Parathyroid adenoma (tissue), 2 donors: ENCODE measurements around the gene RAB3B.

Source experiments
- H2AFZ ChIP-seq: fragments of 300-600 bp; sonication (generic); one replicate; pipeline ENCODE4 v1.7.0; 2017; ENCODE audit warnings: antibody characterized with exemption, mild to moderate bottlenecking
- H3K27ac ChIP-seq: fragments of 300-600 bp; sonication (generic); one replicate; pipeline ENCODE4 v1.7.0; 2017
- H3K27me3 ChIP-seq: fragments of 300-600 bp; sonication (generic); one replicate; pipeline ENCODE4 v1.7.0; 2017; ENCODE audit warnings: low read length; ENCODE audit not compliant: control insufficient read depth, insufficient read depth
- H3K36me3 ChIP-seq: fragments of 300-600 bp; sonication (generic); one replicate; pipeline ENCODE4 v1.7.0; 2017; ENCODE audit warnings: low read length; ENCODE audit not compliant: control insufficient read depth, insufficient read depth
- H3K4me1 ChIP-seq: fragments of 300-600 bp; sonication (generic); one replicate; pipeline ENCODE4 v1.7.0; 2017; ENCODE audit warnings: control low read depth
- H3K4me2 ChIP-seq: fragments of 300-600 bp; sonication (generic); one replicate; pipeline ENCODE4 v1.7.0; 2017; ENCODE audit warnings: low read length
- H3K4me3 ChIP-seq: fragments of 300-600 bp; sonication (generic); one replicate; pipeline ENCODE4 v1.7.0; 2017; ENCODE audit warnings: low read depth, low read length
- H3K79me2 ChIP-seq: fragments of 300-600 bp; sonication (generic); one replicate; pipeline ENCODE4 v1.7.0; 2017; ENCODE audit warnings: control low read depth
- H3K9ac ChIP-seq: fragments of 300-600 bp; sonication (generic); one replicate; pipeline ENCODE4 v1.7.0; 2017; ENCODE audit warnings: mild to moderate bottlenecking
- H3K9me3 ChIP-seq: fragments of 300-600 bp; sonication (generic); one replicate; pipeline ENCODE4 v1.7.0; 2017; ENCODE audit warnings: low read length; ENCODE audit not compliant: control insufficient read depth
- CTCF ChIP-seq: fragments of 300-600 bp; sonication (generic); IDR thresholded peaks from one replicate; pipeline ENCODE4 v1.7.0; 2017; ENCODE audit warnings: antibody characterized with exemption, mild to moderate bottlenecking
- donor health status: primary hyperparathyroidism.

RAB3B gene

GRCh38 chr1:52003877-52004276 lies 13.4 kb upstream of the RAB3B start:
- no peaks in the 10 kb centered on the region for H3K79me2 ChIP-seq
- H3K27me3 ChIP-seq = no peaks in the 10 kb centered on the region
- H3K4me3 ChIP-seq = no peak overlapping the region
- no peak overlapping the region for H2AFZ ChIP-seq
- H3K9me3 ChIP-seq = no peaks in the 10 kb centered on the region
- H3K36me3 ChIP-seq = no peaks in the 10 kb centered on the region
- H3K4me2 ChIP-seq = no peak overlapping the region
- H3K4me1 ChIP-seq = no peaks in the 10 kb centered on the region
- H3K9ac ChIP-seq = no peak overlapping the region
- no peak overlapping the region for H3K27ac ChIP-seq
- TF ChIP-seq CTCF = no peak

- Histone ChIP-seq H3K79me2 (no peaks in the 10 kb centered on the region), H3K27ac (no peak overlapping the region), H3K36me3 (no peaks in the 10 kb centered on the region), H3K4me2 (no peak overlapping the region), H3K9me3 (no peaks in the 10 kb centered on the region), H3K4me1 (no peaks in the 10 kb centered on the region), H3K9ac (no peak overlapping the region), H3K4me3 (no peak overlapping the region), H3K27me3 (no peaks in the 10 kb centered on the region), H2AFZ (no peak overlapping the region)
- peak; percentile 82 for TF ChIP-seq CTCF
These were observed 11.8 kb upstream of the RAB3B start for GRCh38 chr1:52002038-52002917.

- no peaks in the 10 kb centered on the region for H3K79me2 ChIP-seq
- H2AFZ ChIP-seq = no peak overlapping the region
- H3K4me2 ChIP-seq = no peak overlapping the region
- H3K27ac ChIP-seq = no peak overlapping the region
- no peaks in the 10 kb centered on the region for H3K27me3 ChIP-seq
- no peak overlapping the region for H3K4me3 ChIP-seq
- TF ChIP-seq CTCF = no peak
- H3K9me3 ChIP-seq = no peaks in the 10 kb centered on the region
- no peak overlapping the region for H3K9ac ChIP-seq
- H3K4me1 ChIP-seq = no peaks in the 10 kb centered on the region
- H3K36me3 ChIP-seq = no peaks in the 10 kb centered on the region
These were observed 8.2 kb upstream of the RAB3B start for GRCh38 chr1:51998701-51999100.

GRCh38 chr1:51997974-51998382 lies 7.5 kb upstream of the RAB3B start:
- Histone ChIP-seq H3K9me3 (no peaks in the 10 kb centered on the region), H3K4me3 (no peak overlapping the region), H3K4me2 (no peak overlapping the region), H3K79me2 (no peaks in the 10 kb centered on the region), H3K36me3 (no peaks in the 10 kb centered on the region), H3K4me1 (no peaks in the 10 kb centered on the region), H3K27me3 (no peaks in the 10 kb centered on the region), H2AFZ (no peak overlapping the region), H3K9ac (no peak overlapping the region), H3K27ac (no peak overlapping the region)
- TF ChIP-seq CTCF = no peak
